ENCODE measurements around the gene ADAM12.

The ADAM12 gene

DNA sequence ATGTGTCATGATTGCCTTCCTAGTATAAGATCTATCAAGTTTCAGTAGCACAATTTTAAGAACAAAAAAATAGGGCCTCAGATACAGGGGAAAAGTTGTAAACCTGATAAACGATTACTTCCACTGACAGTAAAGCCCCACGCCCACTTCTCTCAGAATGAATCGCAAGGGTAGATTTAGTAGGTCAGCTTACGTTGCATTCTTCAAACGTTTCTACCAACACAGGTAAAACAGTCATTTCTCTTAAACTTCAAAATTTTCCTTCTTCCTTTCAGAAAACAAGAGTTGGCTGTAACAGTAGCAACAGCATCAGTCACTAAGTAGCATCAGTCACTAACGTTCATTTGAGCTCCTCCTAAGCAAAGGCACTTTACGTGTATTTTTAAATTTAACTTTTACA, 221.5 kb downstream of the ADAM12 start:
- DNase-seq, result no peak

DNA sequence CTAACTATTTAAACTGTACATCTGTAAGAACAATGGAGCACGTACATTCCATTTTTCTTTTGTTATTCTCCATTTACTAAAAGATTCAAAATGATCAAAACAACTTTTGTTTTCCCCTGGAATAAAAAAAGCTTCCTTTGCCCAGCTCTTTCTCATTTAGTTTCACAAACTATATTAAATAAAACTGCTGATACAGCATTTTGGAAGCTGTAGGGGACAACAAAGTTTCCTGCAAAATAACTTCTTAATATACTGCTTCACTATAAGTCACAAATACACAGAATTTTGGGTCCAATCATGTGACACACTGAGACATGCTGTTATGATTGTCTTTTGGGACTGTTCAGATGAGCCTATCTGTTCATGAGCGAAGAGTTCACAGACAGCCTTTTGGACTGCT, 222.4 kb downstream of the ADAM12 start:
- no peak for DNase-seq

DNA sequence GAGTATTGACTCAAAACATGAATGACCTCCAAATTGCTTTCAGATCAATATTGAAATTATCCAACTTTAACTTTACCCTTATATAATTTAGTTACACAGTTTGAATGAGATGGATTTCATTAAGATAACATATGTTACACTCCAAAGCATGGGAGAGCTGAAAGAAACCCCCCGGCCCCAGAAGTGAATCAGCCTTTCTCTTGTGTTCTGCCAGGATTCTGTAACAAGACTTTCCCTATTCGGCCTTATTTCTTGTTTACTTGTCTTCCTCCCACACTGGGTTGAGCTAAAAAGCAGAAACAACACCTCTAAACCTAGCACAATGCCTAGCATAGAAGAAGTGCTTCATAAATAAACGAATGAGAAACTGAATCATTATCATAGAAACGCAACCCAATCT, 224.8 kb downstream of the ADAM12 start:
- DNase-seq, result no peak

DNA sequence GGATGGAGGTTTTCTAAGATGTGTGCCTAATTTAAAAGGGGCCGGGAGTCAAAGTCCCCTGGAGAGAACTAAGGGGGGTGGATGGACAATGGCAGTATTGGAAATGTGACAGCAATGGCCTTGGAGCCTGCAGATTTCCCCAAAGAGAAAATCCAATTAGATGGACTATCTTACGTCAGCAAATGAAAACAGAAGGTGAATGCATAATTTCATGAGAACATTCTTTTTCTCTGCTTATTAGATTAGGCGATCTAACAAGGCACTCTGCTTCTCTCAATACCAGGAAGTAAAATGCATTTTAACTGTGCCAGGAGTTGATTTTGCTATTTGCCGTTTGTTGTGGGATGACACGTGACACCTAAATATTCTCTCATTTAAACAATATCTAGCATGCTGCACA, 226.6 kb downstream of the ADAM12 start:
- DNase-seq, result no peak

DNA sequence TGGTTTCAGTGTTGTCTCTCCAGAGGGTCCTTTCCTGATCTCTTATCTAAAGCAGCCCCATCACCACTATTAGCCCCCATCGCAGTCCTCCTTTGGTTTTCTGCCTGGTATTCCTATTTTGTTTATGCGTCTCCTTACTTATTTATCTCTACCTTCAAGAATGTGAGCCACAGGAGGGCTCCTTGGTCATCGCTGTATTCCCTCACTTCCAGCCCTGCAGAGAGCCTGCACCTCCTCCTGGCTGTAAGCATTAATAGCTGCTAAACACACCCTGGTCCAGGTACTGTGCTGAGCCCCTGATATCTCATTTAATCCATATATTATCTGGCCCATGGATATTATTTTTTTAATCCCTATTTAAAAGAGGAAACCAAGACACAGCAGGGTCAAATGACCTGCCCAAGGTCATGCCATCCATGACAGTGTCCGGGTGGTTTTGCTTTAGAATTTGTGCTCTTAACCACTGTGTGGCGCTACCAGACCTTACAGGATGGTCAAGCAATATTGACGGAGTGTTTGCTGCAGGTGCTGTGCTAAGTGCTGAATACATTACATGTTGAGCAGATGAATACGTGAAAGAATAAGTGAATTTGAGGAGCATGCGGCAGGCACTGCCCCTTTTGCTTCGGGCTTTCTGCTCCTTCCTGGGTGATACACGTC, 227.2 kb downstream of the ADAM12 start:
- DNase-seq, result no peak

DNA sequence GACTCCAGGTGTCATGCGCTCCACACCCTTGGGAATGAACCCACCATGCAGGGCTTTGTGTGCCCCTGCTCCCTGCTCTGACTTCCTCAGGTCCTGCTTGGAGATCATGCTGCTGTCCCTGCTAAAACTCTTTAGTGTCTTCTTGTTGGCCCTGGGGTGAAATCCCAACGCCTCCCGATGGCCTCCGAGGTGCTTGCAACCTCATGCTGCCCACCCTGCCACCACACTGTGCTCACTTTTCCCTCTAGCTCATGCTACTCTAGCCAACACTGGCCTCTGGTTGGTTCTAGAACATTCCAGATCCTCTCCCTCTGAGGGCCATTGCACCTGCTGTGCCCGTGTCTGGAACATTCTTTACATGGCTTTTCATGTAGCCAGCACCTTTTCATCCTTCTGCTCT, 227.7 kb downstream of the ADAM12 start:
- DNase-seq, result no peak

DNA sequence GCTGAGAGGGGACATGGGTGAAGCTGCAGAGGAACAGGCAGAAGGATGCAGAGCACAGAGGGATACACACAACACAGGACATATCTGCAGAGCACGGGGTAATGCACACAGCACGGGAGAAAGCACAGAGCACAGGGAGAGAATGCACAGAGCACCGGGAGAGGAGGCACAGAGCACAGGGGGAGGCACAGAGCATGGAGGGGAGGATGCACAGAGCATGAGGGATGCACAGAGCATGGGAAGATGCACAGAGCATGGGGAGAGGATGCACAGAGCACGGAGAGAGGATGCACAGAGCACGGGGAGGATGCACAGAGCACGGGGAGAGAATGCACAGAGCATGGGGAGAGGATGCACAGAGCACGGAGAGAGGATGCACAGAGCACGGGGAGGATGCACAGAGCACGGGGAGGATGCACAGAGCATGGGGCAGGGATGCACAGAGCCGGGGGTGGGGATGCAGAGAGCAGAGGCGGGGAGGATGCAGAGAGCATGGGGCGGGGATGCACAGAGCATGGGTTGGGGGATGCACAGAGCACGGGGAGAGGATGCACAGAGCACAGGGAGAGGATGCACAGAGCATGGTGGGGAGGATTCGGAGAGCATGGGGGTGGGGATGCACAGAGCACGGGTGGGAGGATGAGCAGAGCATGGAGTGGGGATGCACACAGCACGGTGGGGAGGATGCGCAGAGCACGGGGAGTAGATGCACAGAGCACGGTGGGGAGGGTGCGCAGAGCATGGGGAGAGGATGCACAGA, 230.0 kb downstream of the ADAM12 start:
- no peak for DNase-seq

DNA sequence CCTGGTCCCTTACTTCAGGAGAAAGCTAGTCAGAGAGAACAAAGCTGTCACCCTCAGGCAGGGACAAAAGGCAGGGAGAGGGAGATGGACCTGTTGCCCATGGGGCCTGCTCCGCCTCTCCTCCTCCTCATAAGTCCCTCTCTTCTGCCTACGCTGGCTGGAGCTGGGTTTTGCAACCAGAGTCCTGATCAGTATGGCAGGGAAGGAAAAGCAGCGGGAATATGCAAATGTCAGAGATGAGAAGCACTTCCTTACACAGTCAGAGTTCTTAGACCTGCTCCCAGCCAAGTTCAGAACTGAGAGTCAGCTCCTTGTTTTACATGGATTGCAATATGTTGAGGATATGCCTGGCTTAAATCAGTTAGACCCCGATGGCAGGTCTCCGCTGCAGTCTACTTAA, 231.1 kb downstream of the ADAM12 start:
- no peak for DNase-seq

DNA sequence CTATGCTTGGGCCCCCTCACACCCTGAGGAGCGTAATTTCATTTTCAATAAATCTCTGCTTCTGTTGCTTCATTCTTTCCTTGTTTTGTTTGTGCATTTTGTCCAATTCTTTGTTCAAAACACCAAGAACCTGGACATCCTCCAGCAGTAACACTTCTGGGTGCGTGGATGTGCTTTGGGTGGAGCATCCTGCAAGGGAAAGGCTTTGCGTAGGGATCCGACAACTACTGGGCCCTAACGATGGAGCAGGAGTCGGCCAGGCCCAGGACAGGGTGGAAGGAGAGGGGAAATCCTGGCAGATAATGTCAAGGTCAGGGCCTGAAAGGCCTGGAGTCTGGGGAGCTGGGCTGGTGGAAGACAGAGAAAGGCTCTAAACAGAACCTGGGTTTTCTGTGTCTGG, 231.8 kb downstream of the ADAM12 start:
- no peak for DNase-seq

DNA sequence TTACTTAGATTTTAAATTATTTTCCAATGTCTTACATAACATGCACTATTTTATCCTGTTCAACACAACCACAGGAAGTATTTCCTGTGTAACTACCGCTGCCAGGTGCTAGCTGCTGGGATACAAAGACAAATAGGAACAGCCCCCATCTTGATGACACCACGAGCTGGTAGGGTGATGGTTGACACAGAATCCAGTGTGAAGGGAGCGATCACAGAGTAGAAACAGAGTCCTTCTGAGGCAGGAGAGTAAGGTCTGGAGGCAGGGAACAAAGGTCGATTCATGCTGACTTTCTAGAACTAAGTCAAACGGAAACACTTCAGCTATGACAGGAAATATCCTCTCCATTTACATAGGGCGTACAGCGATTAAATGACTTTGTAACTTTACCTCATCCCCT, 232.3 kb downstream of the ADAM12 start:
- DNase-seq, result no peak

DNA sequence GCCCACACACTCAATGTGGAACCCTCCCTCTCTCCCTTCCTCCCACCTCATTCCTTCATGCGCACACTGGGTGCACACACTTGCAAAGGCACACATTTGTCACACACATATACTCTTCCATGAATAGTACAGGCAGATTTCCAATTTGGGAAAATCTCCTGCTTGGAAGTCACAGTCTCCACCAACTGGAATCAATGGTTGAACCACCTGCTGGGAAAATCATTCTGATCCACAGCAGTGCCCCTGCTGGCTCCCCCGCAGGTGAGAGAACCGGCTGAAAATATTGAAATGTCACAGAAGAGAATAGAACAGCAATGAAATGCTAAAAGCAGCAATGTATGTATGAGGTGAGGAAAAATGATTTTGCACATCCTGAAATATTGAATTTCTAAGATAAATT, 232.7 kb downstream of the ADAM12 start:
- no peak for DNase-seq

DNA sequence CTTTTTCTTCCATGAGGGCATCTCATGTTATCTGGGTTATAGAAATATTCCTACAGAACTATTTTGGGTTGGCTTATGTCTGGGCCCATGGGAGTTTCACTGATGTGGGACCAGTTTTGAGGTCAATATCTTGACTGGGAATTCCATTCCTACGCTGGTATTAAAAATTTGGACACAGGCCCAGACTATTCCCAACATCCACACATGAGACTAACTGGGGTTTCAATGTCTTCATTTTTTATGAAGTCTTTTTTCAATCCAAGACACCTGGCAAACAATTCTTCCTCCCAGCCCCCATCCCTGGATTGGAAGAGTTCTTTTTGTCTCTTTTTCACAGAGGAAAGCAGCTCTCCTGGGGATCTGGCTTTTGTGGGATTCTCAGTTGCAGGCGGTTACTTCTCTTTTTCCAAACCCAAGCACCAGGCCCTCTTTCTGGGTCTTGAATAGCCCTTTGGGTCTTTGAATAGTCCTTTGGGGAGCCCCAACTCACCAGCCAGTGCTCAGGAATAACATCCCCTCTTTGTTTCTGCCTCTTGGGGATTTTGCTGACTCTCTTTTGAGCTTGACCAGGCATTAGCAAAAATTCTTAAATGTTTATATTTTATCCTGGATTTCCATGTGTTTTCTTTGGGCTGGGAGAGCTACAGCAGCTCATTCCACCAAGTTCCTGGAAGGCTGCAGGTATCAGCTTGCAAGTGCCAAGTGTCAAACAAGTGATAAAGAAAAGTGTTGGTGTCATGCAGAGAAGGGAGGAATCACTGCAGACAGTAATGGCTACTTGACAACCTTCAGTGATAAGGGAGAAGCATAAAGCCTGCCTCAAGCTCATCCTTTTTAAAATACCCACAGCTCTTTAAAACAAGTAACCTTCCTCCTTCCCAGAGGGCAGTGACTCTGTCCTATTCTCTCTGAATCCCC, 234.3 kb downstream of the ADAM12 start:
- DNase-seq, result no peak

DNA sequence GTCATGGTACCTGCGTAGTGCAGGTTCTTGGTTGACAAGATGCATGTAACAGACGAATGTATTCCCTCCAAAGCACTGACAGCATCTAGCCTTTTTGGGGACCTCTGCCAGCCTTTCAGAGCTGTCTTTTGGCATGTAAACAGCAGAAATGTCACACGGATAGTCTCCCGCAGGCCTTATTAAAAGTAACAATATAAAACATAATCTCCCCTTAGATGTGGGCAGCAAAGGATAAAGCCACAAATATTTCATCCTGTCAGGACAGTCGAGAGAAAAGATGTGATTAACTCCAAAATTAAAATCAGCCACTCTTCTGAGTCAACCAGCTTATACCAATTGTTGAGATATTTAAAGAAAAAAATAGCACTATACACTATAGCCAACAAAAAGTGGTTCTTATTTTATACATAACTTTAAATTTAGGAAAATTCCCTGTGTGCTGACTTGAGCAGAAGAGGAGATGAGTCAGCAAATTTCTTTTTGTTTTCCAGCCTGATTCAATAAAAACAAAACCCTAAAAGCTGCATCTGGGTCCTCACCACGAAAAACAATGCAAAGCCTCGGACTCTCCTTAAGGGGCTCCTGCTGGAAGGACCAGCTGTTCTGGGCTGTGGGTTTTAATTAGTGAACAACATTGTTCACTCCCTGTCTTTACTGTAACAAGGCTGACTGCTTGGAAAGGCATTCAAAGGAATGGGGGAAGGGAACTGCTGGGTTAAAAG, 240.2 kb downstream of the ADAM12 start:
- no peak for DNase-seq

DNA sequence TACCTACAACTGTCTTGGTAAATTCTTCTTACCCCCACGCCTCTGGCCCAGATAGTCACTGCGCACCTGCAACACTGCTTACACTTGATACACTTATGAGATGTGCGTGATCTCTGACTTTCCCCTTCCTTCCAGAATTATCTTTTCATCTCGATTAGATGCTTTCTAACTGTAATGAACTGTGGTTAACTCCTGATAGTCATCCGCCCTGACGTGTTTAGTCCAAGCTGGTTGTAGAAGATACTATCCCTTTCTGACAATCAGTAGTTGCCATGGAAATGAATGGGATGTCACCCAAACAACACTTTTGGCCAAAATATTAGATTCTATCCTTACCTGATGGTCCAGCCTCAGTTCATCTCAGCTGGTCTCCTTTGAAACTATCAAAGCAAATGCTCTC, 241.5 kb downstream of the ADAM12 start:
- no peak for DNase-seq

DNA sequence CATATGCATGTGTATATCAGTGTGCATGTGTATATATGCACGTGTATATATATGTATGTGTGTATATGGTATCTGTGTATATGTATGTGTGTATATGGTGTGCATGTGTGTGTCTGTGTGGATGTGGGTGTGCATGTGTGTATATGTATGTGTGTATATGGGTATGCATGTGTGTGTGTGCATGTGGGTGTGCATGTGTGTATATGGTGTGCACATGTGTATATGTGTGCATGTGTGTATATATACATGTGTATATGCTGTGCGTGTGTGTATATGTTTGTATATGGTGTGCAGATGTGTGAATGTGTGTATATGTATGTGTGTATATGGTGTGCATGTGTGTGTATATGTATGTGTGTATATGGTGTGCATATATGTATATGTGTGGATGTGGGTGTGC, 245.2 kb downstream of the ADAM12 start:
- no peak for DNase-seq

DNA sequence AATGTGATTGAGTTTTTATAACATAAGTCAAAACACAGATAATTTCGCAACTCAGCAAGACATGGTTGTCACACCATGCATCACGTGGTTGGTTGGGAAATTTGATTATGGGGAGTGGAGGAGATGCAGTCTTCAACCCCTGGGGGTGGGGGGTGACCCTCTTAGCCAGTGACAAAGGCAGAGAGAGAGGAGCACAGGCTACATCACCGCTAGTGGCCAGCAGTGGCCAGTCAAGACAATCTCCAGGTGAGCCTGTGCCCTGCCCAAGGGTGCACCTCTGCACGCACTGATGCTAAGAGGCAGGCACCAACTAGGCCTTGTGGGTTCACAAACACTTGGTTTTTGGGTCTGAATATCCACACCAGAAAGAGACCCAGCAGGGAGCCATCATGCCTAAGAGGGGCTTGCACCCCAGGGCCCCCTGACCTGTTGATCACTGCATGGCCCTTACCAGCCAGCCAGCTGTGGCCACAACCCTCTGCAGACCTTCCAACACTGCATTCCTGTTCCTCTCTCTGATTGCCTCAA, 247.5 kb downstream of the ADAM12 start:
- DNase-seq, result peak; percentile 31

DNA sequence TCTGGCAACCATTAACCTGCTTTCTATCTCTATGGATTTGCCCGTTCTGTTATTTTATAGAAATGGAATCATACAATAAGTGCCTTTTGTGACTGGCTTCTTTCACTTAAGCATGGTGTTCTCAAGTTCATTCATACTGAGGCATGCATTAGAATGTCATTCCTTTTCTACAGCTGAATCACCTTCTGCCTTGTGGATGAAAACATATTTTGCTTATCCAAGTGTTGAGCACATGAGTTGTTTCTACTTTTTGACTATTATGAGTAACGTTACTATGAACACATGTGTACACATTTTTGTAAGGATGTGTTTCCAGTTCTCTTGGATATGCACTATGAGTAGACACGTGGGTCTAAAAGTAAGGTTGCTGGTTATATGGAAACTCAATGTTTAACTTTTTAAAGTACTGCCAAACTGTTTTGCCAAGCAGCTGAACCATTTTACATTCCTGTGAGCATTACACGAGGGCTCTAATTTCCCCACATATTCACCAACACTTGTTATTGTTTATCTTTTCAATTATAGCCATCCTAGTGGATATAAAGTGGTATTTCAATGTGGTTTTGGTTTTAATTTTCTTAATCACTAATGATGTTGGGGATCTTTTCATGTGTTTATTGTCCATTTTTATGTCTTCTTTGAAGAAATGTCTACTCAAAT, 250.6 kb downstream of the ADAM12 start:
- DNase-seq, result no peak

DNA sequence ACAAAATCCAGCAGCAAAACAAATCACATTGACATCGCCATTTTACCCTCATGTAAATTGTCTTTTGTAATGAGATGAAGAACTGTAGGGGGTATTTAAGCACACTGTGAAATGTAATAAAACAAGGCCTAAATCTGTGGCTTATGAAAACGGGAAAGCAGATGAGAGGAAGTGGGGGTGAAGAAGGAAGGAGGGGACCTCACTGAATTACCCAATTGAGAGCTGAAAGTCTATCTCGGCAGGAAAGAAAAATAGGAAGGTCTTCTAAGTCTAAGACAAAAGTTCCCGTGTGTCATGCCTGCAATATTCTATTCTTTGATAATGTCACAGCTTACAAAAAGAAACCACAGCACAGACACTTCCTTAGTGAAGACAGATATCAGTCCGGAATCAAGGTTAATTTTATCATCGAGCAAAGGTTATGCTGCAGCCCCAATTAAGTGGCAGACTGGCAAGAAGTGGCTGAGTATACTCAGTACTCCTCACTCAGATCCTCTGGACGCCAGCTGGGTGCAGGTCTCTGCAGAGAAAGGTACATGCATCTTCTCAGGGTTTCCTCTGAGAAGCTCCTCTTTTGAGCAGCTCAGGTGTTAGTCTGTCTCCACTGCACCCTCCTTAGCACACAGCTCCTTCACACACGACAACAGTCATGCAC, 252.2 kb downstream of the ADAM12 start:
- peak; percentile 73 for DNase-seq

DNA sequence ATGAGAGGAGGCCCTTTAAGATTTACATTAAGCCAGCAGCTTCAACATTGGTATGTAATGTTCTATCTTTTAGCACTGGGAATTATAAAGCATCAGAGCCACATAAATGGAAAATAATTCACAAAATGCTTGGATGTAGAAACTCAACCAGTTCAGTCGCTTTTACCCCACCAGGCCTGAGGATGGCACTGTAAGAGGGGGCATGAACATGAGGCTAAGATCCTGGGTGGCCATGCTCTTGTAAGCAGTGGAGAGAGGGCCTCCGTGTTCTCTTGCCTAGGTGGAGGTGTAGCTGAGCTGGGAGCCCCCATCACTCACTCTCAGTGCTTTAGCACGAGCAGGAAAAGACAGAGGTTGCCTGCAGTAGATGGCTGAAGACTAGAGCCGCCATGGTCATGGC, 253.1 kb downstream of the ADAM12 start:
- DNase-seq, result no peak

DNA sequence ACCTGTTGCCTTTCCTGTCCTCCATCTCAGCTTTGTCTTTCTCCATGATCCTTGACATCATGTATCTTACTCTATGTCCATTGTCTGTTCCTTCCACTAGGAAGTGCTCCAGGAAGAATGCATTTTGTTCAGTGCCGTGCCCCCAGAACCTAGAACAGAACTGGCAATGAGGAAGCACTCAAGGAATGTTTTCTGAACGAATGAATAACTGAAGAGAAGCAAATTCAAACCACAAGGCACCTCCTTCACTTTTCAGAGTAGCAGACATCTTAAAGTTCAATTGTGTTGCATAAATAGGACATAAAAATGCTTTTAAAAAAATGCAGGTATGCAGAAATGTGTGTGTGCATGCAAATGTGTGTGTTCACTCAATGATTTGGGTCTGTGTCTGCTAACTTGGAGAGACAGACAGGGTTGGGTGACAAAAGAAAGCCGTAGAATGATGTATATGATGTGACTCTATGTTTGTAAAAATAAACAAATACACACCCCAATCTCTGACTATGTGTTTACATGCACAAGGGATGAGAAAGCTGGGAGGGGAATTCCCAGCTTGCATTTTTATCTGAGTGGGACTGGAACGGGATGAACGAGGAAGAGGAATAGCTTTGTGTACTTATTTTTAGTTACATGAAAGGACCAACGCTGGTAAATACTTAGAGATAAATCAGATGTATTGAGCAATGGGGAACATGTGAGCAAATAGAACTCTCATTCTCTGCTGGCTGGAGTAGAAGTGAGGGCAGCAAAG, 254.2 kb downstream of the ADAM12 start:
- peak; percentile 88 for DNase-seq

DNA sequence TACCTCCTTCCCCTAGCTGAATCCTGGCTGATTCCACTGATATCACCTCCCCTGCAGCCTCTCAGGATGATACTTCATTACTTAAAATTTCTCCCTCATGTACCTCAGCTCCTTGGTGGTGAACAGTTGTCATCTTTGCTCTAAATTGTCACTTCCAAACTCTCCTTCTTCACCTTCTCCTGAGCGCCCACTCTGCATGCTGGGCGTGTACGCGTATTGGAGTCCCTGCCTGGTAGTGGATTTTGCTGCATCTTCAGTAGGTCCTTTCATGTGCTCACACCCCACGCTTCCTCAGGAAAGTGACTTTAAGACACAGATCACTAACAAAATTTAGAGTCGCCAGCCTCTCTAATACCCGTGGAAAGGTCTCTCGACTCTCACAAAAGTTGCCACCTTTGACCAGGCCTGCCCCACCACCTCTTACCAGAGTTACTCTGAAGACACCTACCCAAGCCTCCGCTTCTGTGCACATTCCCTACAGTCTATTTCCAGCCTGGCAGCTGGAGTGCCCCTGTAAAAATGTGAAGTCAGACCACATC, 255.1 kb downstream of the ADAM12 start:
- DNase-seq, result no peak
